AG04450 (cell line): ENCODE results near the gene KNSTRN. TPM values are rescaled to one million over a fixed set of nuclear protein-coding genes. Genes with fewer than 3 reads are reported as not detected.
A peak's percentile ranks its signal among the peaks of the same experiment; 100 is the strongest.

Experiments used
- CTCF ChIA-PET: fragments of 300-600, 350-600 bp; formaldehyde crosslinking; extraction: SDS; loops from one replicate; lab custom pipeline; 2022; ENCODE audit warnings: antibody characterized with exemption, inconsistent platforms; lab: Charles Lee
- POLR2A ChIA-PET: fragments of 350-600 bp; formaldehyde crosslinking; extraction: SDS; loops from one replicate; lab custom pipeline; 2021; ENCODE audit warnings: antibody characterized with exemption, inconsistent platforms; lab: Yijun Ruan, JAX
- DNase-seq: peaks from one replicate; pipeline ENCODE4 v3.0.0-alpha.2; 2011; ENCODE audit warnings: low read depth, low spot score
- H3K27ac ChIP-seq: one replicate; pipeline ENCODE4 v1.5.1; 2012; ENCODE audit warnings: low read depth, low read length, control low read depth
- H3K27me3 ChIP-seq: one replicate; pipeline ENCODE4 v1.6.0; 2012; ENCODE audit warnings: low read length; ENCODE audit not compliant: control insufficient read depth, insufficient read depth
- H3K4me3 ChIP-seq: 2 replicates; pipeline ENCODE4 v1.5.1; 2011; ENCODE audit warnings: mild to moderate bottlenecking, low read depth, low read length, control low read depth
- H3K9me3 ChIP-seq: 2 replicates; pipeline ENCODE4 v1.5.1; 2012; ENCODE audit warnings: low read length; ENCODE audit not compliant: control insufficient read depth, insufficient read depth
- CTCF ChIP-seq: IDR thresholded peaks from 2 replicates; pipeline ENCODE4 v1.5.1; 2011; ENCODE audit warnings: low read depth, low read length, control low read depth, inconsistent platforms
- polyA plus RNA-seq: library from polyadenylated mRNA; depleted of rRNA; stranded (reverse); fragments of >200 nt; gene quantifications from 2 replicates; pipeline ENCODE4 v1.2.3, GENCODE V29; 2011

KNSTRN gene
- polyA plus RNA-seq, 1 experiment: 18.2 TPM

- ChIA-PET CTCF (interaction anchor here (0.8 to 1.4 kb wide), 4 partner anchors 71 to 674 kb away, joined by 3 to 5 read pairs (median 4); no protein-coding TSS in a partner anchor), POLR2A (interaction anchor here (0.5 to 1.8 kb wide), 3 partner anchors 18 to 34 kb away, joined by 4 to 8 read pairs (median 4); partner anchors contain the start of gene IVD)
- no peaks in the 10 kb centered on the region; the same call in 1 of the 2 replicates for H3K9me3 ChIP-seq
- no peak for DNase-seq
- H3K27ac ChIP-seq: no peak overlapping the region
- peaks cover 44% of the 10 kb centered on the region for H3K27me3 ChIP-seq
- TF ChIP-seq CTCF: no peak
- peak overlapping the region; percentile 62 for H3K4me3 ChIP-seq
Measured at GRCh38 chr15:40439960-40440742, 57.6 kb downstream of the KNSTRN start.

- CTCF ChIA-PET: interaction anchor here (0.5 kb wide), 1 partner anchor 239 kb away, joined by 3 read pairs; no protein-coding TSS in a partner anchor
- peak; percentile 79 for DNase-seq
- POLR2A ChIA-PET: interaction anchor here (0.6 to 1.8 kb wide), 3 partner anchors 12 to 35 kb away, joined by 3 to 8 read pairs (median 4); partner anchors contain the start of gene IVD
- TF ChIP-seq CTCF: 0 out of 2 replicates have a peak, but pooled peaks have one; percentile 3
- Histone ChIP-seq H3K27ac (no peak within 1 kb of the TSS), H3K9me3 (no peaks in the 10 kb centered on the region; the same call in 1 of the 2 replicates), H3K27me3 (peaks cover 36% of the 10 kb centered on the region), H3K4me3 (peak within 1 kb of the TSS; percentile 67)
Measured at GRCh38 chr15:40440743-40441564, 58.4 kb downstream of the KNSTRN start, which contains the start of gene BAHD1. Gene BAHD1 (plus strand): TSS chr15:40440953. CDS start chr15:40458465, 17,512 bp downstream.

DNA sequence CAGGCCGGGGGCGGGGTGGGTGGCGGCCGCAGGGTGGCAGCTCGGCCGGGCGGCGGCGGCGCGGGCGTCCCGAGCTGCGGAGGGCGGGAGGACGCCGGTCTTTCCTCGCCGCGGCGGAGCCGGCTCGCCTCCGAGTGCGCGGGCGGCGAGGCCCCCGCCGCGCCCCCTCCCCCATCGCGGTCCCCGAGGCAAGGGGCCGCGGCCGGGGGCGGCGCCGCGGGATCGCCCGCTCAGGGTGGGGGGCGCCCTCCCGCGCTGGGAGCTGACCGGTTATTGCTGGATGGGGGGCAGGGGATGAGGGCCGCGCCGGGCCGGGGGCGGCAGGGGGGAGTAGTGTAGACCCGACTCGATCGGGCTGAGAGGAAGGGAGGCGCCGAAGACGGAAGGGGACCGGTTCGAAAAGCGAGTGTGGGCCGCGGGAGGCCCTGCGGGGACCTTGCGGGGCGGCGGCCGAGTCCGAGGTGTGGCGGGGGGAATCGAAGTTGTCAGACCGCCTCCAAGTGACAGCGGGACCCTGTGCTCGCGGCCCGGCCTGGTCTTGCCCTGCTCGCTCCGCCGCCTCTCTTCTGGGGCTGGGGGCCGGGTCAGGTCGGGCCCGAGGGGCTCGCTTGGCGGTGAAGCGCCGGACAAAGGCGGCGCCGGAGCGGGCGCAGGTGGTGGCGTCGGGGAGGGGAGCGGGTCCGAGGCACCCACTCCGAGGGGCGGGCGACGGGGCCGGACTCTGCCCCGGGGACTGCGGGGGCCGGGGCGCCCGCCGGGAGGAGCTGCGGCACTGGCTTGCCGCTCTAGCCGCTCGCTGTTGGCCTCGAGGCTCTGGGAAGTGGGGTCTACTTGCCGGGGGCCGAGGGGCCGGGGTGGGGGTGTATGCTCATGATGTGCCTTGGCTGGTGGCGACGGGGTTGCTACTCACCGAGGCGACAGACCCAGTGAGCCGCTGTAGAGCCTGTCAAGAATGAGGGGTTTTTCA is 59.3 kb downstream of the KNSTRN start:
- no peak for DNase-seq
- H3K27ac ChIP-seq: no peak overlapping the region
- CTCF ChIA-PET: interaction anchor here (0.6 to 1.3 kb wide), 2 partner anchors 119 to 364 kb away, joined by 3 read pairs; no protein-coding TSS in a partner anchor
- H3K27me3 ChIP-seq: peaks cover 27% of the 10 kb centered on the region
- no peaks in the 10 kb centered on the region; the same call in 1 of the 2 replicates for H3K9me3 ChIP-seq
- no peak for TF ChIP-seq CTCF
- POLR2A ChIA-PET: interaction anchor here (0.7 kb wide), 1 partner anchor 1781 kb away, joined by 3 read pairs; no protein-coding TSS in a partner anchor
- peak overlapping the region; percentile 67 for H3K4me3 ChIP-seq

GRCh38 chr15:40443255-40443654 is 60.7 kb downstream of the KNSTRN start:
- Histone ChIP-seq H3K27ac (no peak overlapping the region), H3K9me3 (no peaks in the 10 kb centered on the region; the same call in 1 of the 2 replicates), H3K27me3 (peaks cover 13% of the 10 kb centered on the region), H3K4me3 (no peak overlapping the region)
- no peak for TF ChIP-seq CTCF
- no peak for DNase-seq
- CTCF ChIA-PET: interaction anchor here (1.3 kb wide), 1 partner anchor 120 kb away, joined by 3 read pairs; no protein-coding TSS in a partner anchor
- POLR2A ChIA-PET: interaction anchor here (0.5 kb wide), 1 partner anchor 35 kb away, joined by 3 read pairs; no protein-coding TSS in a partner anchor
